GM19463 (cell line): ENCODE measurements around the gene NLGN3.

Source experiments
- ATAC-seq: cut with Tn5 transposase; IDR thresholded peaks from one replicate; pipeline ENCODE4 v1.9.1; 2021; ENCODE audit warnings: mild to moderate bottlenecking, moderate library complexity; ENCODE audit not compliant: unreplicated experiment

Gene NLGN3

GRCh38 chrX:71144651-71145050, at the start of gene NLGN3:
Gene NLGN3, plus strand, starts transcription at chrX:71144841. Its CDS starts 2,909 bp downstream, at chrX:71147750.
- ATAC-seq = no peak

GRCh38 chrX:71095033-71095432, 49.6 kb upstream of the NLGN3 start:
- no peak for ATAC-seq

- ATAC-seq = peak; percentile 93
Observed at GRCh38 chrX:71095555-71095980, 49.1 kb upstream of the NLGN3 start, which contains the start of gene FOXO4. Gene FOXO4, plus strand, starts transcription at chrX:71095851. Its CDS starts 678 bp downstream, at chrX:71096529.

- ATAC-seq = peak; percentile 5
Observed at GRCh38 chrX:71095981-71096759, 48.5 kb upstream of the NLGN3 start.

- no peak for ATAC-seq
Observed at GRCh38 chrX:71096760-71097032, 47.9 kb upstream of the NLGN3 start.

- ATAC-seq = peak; percentile 40
Observed at GRCh38 chrX:71098302-71098701, 46.3 kb upstream of the NLGN3 start.

GRCh38 chrX:71098951-71099506, 45.6 kb upstream of the NLGN3 start:
- no peak for ATAC-seq

- ATAC-seq = no peak
Observed at GRCh38 chrX:71099736-71100135, 44.9 kb upstream of the NLGN3 start.

- no peak for ATAC-seq
Observed at GRCh38 chrX:71100581-71101505, 43.8 kb upstream of the NLGN3 start.

- no peak for ATAC-seq
Observed at GRCh38 chrX:71102292-71102691, 42.3 kb upstream of the NLGN3 start.

- peak; percentile 66 for ATAC-seq
Observed at GRCh38 chrX:71103110-71103983, 41.3 kb upstream of the NLGN3 start.

- no peak for ATAC-seq
Observed at GRCh38 chrX:71105628-71106027, 39.0 kb upstream of the NLGN3 start.

GRCh38 chrX:71106427-71106826, 38.2 kb upstream of the NLGN3 start, which contains the start of gene CXorf65:
Gene CXorf65, minus strand, starts transcription at chrX:71106740. Its CDS starts 184 bp downstream, at chrX:71106556.
- ATAC-seq = no peak

- ATAC-seq = no peak
Observed at GRCh38 chrX:71107245-71107644, 37.4 kb upstream of the NLGN3 start.

GRCh38 chrX:71107762-71108360, 36.8 kb upstream of the NLGN3 start:
- no peak for ATAC-seq

- no peak for ATAC-seq
Observed at GRCh38 chrX:71109051-71109450, 35.6 kb upstream of the NLGN3 start.

GRCh38 chrX:71111141-71111843, 33.3 kb upstream of the NLGN3 start, which contains the start of gene IL2RG:
Gene IL2RG, minus strand, starts transcription at chrX:71111577. Its CDS starts 38 bp downstream, at chrX:71111539.
- ATAC-seq = peak; percentile 92

GRCh38 chrX:71111921-71112431, 32.7 kb upstream of the NLGN3 start:
- peak; percentile 30 for ATAC-seq

GRCh38 chrX:71117358-71117757, 27.3 kb upstream of the NLGN3 start:
- ATAC-seq = no peak
